Large intestine (tissue), 3 donors: ENCODE measurements around the gene AGTPBP1. TPM values are rescaled to one million over a fixed set of nuclear protein-coding genes. Genes with fewer than 3 reads are reported as not detected.
"Not testable (repeated sequence)": the region's sequence is repeated elsewhere in the genome, so short reads cannot be mapped to it uniquely, and the experiment has no call there.

Experiments
- DNase-seq, 2 donors: peaks; one replicate each; pipeline versions ENCODE4 v3.0.0 to v3.0.0-alpha.2; 2013
- H3K27ac ChIP-seq: one replicate; pipeline ENCODE4 v1.5.1; 2013; ENCODE audit warnings: low read length
- H3K27me3 ChIP-seq: 2 replicates; pipeline ENCODE4 v1.6.1; 2013; ENCODE audit warnings: low read length; ENCODE audit not compliant: control insufficient read depth, insufficient read depth
- H3K36me3 ChIP-seq: 2 replicates; pipeline ENCODE4 v1.6.1; 2013; ENCODE audit warnings: low read length; ENCODE audit not compliant: control insufficient read depth, insufficient read depth
- H3K4me1 ChIP-seq: one replicate; pipeline ENCODE4 v1.6.1; 2013; ENCODE audit warnings: low read length; ENCODE audit not compliant: control insufficient read depth, insufficient read depth
- H3K4me3 ChIP-seq: one replicate; pipeline ENCODE4 v1.5.1; 2013; ENCODE audit warnings: low read length
- H3K9me3 ChIP-seq: one replicate; pipeline ENCODE4 v1.6.1; 2013; ENCODE audit warnings: mild to moderate bottlenecking, low read depth, low read length, moderate library complexity; ENCODE audit not compliant: control insufficient read depth
- WGBS: methylation state at CpG from one replicate; pipeline ENCODE4 v1.1.5; 2013; ENCODE audit warnings: low lambda C conversion rate; ENCODE audit not compliant: insufficient coverage; 5-methylcytosine and 5-hydroxymethylcytosine counted together
- polyA plus RNA-seq: library from polyadenylated mRNA; unstranded; fragments of 120-200 nt; gene quantifications from one replicate; pipeline ENCODE4 v1.2.1, GENCODE V29; 2013

Gene AGTPBP1
- polyA plus RNA-seq, 1 donor = 12.9 TPM

DNA sequence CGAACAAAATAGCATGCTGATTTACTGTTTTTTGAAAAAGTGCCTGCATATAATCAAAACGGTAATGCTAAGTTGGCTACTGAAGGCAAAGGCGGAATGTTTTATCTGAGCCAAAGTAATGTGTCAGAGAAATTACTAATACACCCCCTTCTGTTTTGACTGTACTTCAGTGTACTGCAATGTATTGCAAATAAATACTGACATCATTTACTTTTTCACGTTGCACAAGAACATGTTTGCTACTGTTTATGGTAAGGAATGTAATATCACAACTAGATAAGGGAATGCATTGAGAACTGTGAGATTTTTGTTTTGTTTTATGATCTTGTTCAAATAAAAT is 813 bp upstream of the AGTPBP1 start:
- 17% methylated on average over 3 of the region's 4 CpGs for WGBS
- Histone ChIP-seq H3K27me3 (no peaks in the 10 kb centered on the region), H3K9me3 (no peaks in the 10 kb centered on the region), H3K4me1 (peaks cover 3% of the 10 kb centered on the region), H3K36me3 (no peaks in the 10 kb centered on the region), H3K4me3 (peak overlapping the region; percentile 78), H3K27ac (peak overlapping the region; percentile 79)
- DNase-seq = peak in 1 of 2 donors; percentile 16

DNA sequence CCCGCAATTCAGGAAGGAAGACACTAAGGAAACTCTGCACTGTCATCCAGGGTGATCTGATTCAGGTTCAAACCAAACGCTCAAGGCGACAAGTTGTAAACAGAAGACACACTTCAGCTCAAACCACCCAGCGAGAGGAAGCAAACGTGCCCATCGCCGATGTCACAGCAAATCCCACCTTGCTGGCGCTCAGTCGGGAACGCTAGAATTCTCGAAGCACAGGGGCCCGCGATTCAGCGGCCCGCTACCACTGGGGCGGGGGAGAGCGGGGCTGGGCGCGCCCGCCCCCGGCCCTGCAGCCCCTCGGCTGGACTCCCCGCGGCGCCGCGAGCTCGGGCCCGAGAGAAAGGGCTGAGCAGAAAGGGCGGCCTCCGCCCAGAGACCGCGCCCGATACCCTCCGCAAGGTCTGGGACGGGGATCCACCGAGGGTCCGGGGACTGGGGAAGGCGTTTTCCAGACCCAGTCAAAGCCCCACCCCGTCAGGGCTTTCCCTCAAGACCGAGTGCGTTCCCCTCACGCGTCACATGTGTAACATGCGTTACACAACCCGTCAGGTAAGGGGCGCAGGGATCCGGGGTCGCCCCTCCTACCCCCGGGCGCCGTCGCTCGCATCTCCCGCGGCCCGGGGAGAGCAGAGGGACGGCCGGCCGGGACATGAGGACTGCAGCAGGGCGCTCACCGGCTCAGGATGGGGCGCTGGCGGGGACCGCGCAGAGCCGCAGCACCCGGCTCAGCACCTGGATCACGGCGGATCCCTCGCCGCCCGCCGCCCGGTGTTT is 469 bp downstream of the AGTPBP1 start:
- peaks cover 3% of the 10 kb centered on the region for H3K4me1 ChIP-seq
- H3K27me3 ChIP-seq = no peaks in the 10 kb centered on the region
- peak overlapping the region; percentile 90 for H3K27ac ChIP-seq
- no peaks in the 10 kb centered on the region for H3K9me3 ChIP-seq
- WGBS = no CpG with 5 or more reads among the region's 75 CpGs
- peak; percentile 46 to 72 for DNase-seq
- no peaks in the 10 kb centered on the region for H3K36me3 ChIP-seq
- H3K4me3 ChIP-seq = peak overlapping the region; percentile 84

DNA sequence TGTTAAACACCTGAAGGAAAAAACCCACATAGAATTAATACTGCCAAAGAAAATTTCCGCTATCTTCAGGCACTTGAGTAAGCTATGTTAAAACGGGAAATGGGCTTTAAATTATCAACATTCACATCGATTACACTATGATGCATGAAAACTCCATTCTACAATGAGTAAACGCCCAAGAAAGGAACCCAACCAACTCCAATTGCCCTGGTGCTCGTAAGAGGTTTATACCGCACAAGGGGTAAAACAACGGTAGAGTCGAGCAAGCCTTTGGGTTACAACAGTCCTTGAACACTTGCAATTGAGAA is 1.0 kb downstream of the AGTPBP1 start:
- WGBS = 6% methylated on average over 4 of the region's 8 CpGs
- H3K27ac ChIP-seq = peak overlapping the region; percentile 90
- no peaks in the 10 kb centered on the region for H3K9me3 ChIP-seq
- peaks cover 3% of the 10 kb centered on the region for H3K4me1 ChIP-seq
- H3K36me3 ChIP-seq = no peaks in the 10 kb centered on the region
- H3K27me3 ChIP-seq = no peaks in the 10 kb centered on the region
- H3K4me3 ChIP-seq = peak overlapping the region; percentile 84
- DNase-seq = no peak

DNA sequence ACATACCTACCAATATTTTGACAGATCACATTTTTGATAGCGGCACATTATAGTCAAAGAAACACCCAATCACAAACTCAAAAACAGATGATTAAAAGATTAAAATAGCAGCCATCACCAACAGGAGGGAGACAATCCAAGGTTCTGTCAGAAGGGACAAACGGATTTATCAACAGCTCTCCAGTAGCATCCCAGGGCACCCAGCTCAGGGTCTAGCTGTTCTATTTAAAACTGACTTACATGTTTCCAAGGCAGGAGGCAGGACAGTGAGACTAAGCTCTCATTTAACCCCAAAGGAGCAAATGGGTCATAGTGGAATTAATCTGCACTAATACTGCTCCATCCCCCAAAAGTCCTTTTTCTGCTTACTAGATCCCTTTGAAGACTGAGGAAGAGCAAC is 3.2 kb downstream of the AGTPBP1 start:
- Histone ChIP-seq H3K27ac (no peak overlapping the region), H3K4me1 (peaks cover 3% of the 10 kb centered on the region)

DNA sequence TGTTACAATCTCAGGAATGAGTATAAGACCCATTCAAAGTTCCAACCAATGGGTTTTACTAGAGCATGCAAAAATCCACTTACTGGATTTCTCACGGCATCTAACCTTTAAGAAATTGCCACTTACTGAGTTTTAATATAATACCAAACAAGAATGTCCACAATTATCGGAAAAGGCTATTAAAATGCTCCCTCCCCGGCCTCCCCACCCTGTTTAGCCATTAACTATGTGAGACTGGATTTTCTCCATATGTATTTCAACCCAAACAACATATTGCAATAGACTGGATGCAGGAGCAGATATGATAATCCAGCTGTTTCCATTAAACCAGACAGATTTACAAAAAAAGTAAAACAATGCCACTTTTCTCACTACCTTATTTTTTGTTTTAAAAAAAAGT is 4.1 kb downstream of the AGTPBP1 start:
- WGBS = 70% methylated on average over 2 of the region's 3 CpGs
- Histone ChIP-seq H3K27ac (no peak overlapping the region), H3K4me3 (no peak overlapping the region), H3K36me3 (no peaks in the 10 kb centered on the region), H3K4me1 (peaks cover 3% of the 10 kb centered on the region), H3K27me3 (no peaks in the 10 kb centered on the region), H3K9me3 (no peaks in the 10 kb centered on the region)
- no peak for DNase-seq

More for the DNA sequence above, 3.2 kb downstream of the AGTPBP1 start:
- Histone ChIP-seq H3K36me3 (no peaks in the 10 kb centered on the region), H3K9me3 (no peaks in the 10 kb centered on the region), H3K27me3 (no peaks in the 10 kb centered on the region), H3K4me3 (no peak overlapping the region)
- no peak for DNase-seq
- no CpG with 5 or more reads among the region's 2 CpGs for WGBS

DNA sequence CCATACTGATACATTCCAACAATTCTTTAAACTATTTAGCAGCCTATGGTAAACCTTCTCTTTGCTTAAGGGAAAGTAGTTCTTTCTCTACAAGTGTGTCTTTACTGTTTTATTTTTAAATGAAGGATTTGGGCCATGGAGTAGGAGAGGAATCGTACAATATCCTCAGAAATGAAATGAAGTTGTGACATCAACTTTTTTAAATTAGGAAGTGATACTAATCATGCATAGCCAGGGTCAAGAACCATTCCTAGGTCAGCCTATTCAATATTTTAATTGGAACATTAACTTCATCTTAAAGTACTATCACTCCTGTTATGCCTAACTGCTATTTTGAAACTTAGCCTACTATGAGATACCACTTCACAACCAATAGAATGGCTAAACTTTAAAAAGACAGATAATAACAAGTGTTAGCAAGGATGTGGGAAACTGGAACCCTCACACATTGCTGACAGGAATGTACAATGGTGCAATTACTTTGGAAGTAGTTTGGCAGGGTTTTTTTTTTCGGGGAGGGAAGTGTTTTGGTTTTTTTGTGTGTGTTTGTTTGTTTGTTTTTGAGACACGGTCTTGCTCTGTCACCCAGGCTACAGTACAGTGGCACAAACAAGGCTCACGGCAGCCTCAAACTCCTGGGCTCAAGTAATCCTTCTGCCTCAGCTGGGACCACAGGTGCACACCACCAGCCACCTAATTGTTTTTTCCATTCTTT is 10.7 kb downstream of the AGTPBP1 start:
- Histone ChIP-seq H3K9me3 (no peaks in the 10 kb centered on the region), H3K4me1 (no peaks in the 10 kb centered on the region), H3K36me3 (no peaks in the 10 kb centered on the region), H3K27ac (no peak overlapping the region), H3K4me3 (no peak overlapping the region), H3K27me3 (no peaks in the 10 kb centered on the region)
- no peak for DNase-seq
- 100% methylated on average over 1 of the region's 4 CpGs for WGBS

DNA sequence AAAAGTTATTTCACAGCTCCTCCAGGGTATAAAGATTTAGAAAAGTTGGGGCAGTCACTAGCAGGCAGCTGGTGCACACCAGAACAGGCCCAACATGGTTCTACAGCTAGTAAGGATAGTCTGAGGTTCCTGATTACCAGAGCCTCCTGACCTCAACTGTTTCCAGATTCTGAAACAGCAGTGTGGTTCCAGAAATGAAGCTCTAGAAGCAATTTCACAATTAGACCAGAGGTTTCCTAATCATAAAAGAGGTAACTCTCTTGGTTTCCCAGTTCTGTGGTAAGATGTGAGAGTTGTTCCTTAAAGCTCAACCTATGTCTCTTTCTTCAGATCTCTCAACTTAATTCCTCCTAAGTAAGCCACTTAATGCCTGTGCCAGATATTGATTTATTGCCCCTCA is 11.9 kb downstream of the AGTPBP1 start:
- H3K27ac ChIP-seq = no peak overlapping the region

DNA sequence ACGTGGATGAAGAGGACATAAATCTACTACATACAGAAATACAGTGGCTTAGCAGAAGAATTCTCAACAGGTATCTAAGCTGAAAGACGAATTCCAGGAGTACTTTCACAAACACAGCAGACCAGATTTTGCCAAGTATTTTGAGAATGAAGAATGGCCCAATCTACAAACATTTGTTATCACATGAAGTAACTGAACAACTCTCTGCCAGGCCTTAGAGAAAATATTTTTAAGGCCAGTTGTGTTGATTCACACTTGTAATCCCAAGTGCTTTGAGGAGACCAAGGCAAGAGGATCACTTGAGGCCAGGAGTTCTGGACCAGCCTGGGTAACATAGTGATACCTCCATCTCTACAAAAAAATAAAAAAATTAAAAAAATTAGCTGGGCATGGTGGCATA is 14.3 kb downstream of the AGTPBP1 start:
- DNase-seq = no peak
- no peaks in the 10 kb centered on the region for H3K27me3 ChIP-seq
- 73% methylated on average over 1 of the region's 2 CpGs for WGBS
- no peak overlapping the region for H3K27ac ChIP-seq
- H3K4me3 ChIP-seq = no peak overlapping the region
- no peaks in the 10 kb centered on the region for H3K36me3 ChIP-seq
- no peaks in the 10 kb centered on the region for H3K4me1 ChIP-seq
- H3K9me3 ChIP-seq = no peaks in the 10 kb centered on the region

More for the DNA sequence above, 11.9 kb downstream of the AGTPBP1 start:
- no peaks in the 10 kb centered on the region for H3K36me3 ChIP-seq
- no peaks in the 10 kb centered on the region for H3K4me1 ChIP-seq
- H3K27me3 ChIP-seq = no peaks in the 10 kb centered on the region
- no peaks in the 10 kb centered on the region for H3K9me3 ChIP-seq
- DNase-seq = no peak
- H3K4me3 ChIP-seq = no peak overlapping the region

DNA sequence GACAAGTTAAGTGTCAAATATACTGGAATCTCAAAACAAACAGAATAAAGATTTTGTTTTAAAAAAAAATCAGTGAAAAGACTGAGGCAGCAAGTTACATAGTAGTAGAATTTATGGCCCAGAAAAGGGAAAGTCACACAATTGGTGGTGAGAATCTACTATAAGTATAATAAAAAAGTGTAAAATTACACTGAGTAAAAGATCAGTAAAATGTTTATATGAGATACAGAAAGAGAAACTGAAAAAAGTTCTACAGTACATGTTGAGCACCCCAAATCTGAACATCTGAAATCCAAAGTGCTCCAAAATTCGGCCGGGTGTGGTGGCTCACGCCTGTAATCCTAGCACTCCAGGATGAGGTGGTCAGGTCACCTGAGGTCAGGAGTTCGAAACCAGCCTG is 15.0 kb downstream of the AGTPBP1 start:
- no CpG with 5 or more reads among the region's 4 CpGs for WGBS
- H3K4me1 ChIP-seq = no peaks in the 10 kb centered on the region
- H3K27ac ChIP-seq = no peak overlapping the region
- no peak overlapping the region for H3K4me3 ChIP-seq
- no peaks in the 10 kb centered on the region for H3K27me3 ChIP-seq
- no peaks in the 10 kb centered on the region for H3K9me3 ChIP-seq
- no peak for DNase-seq
- no peaks in the 10 kb centered on the region for H3K36me3 ChIP-seq

DNA sequence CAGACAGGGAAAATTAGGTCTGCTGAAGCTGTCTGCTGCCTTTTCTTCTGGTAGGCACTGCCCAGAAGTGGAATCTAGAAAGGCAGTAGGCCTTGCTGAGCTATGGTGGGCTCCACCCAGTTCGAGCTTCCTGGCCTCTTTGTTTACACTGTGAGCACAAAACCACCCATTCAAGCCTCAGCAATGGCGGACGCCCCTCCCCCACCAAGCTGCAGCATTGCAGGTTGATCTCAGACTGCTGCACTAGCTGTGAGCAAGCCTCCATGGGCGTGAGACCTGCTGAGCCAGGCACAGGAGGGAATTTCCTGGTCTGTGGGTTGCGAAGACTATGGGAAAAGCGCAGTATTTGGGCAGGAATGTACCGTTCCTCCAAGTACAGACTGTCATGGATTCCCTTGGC is 18.5 kb downstream of the AGTPBP1 start:
- Histone ChIP-seq H3K36me3 (no peaks in the 10 kb centered on the region), H3K27me3 (no peaks in the 10 kb centered on the region), H3K4me3 (no peak overlapping the region), H3K27ac (no peak overlapping the region), H3K4me1 (no peaks in the 10 kb centered on the region), H3K9me3 (no peaks in the 10 kb centered on the region)
- no peak for DNase-seq
- WGBS = no CpG with 5 or more reads among the region's 7 CpGs

DNA sequence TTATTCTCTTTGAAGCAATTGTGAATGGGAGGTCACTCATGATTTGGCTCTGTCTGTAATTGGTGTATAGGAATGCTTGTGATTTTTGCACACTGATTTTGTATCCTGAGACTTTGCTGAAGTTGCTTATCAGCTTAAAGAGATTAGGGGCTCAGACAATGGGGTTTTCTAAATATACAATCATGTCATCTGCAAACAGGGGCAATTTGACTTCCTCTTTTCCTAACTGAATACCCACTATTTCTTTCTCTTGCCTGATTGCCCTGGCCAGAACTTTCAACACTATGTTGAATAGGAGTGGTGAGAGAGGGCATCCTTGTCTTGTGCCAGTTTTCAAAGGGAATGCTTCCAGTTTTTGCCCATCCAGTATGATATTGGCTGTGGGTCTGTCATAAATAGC is 22.3 kb downstream of the AGTPBP1 start:
- not testable (repeated sequence) for DNase-seq, H3K9me3 ChIP-seq, H3K4me3 ChIP-seq, H3K4me1 ChIP-seq, H3K27ac ChIP-seq, H3K36me3 ChIP-seq, H3K27me3 ChIP-seq
